ENCODE data around the gene NIF3L1. TPM values are rescaled to one million over a fixed set of nuclear protein-coding genes. Genes with fewer than 3 reads are reported as not detected.

NIF3L1 gene
- 27.4 and 36.3 TPM in 2 replicates for total RNA-seq (ENCODE audit: low replicate concordance)
- long read RNA-seq, transcript NIF3L1-201 (7 exons, 1,626 nt), result minor isoform, 18 of 114 reads
- long read RNA-seq, transcript NIF3L1-202 (7 exons, 1,680 nt), result major isoform, 28 of 114 reads
- long read RNA-seq, partial matches to known transcripts, result 20 of 114 reads
- long read RNA-seq, other reads (novel, unspliced or antisense), result 48 of 114 reads

GRCh38 chr2:200888704-200889625, at the start of gene NIF3L1, which contains the start of gene PPIL3:
TSS of gene NIF3L1 (plus strand) at chr2:200889371. CDS start at chr2:200891944, 2,573 bp downstream.
TSS of gene PPIL3 (minus strand) at chr2:200889077. CDS start at chr2:200887615, 1,462 bp downstream.
- TF ChIP-seq CTCF (conservative IDR thresholded peaks at IDR 0.05), result no peak
- H3K4me1 Mint-ChIP-seq (ENCODE audit: unreplicated experiment), result peaks cover 23% of the 10 kb centered on the region
- no peaks in the 10 kb centered on the region for H3K27me3 Mint-ChIP-seq
- H3K27ac Mint-ChIP-seq, result peak within 1 kb of the TSS; percentile 100
- no peaks in the 10 kb centered on the region for H3K9me3 Mint-ChIP-seq
- H3K36me3 Mint-ChIP-seq, result peaks cover 14% of the 10 kb centered on the region
- H3K4me3 Mint-ChIP-seq, result peak within 1 kb of the TSS; percentile 98
- DNase-seq (ENCODE audit: extremely low spot score, unreplicated experiment), result peak; percentile 96

GRCh38 chr2:200839513-200839912, 49.7 kb upstream of the NIF3L1 start:
- Mint-ChIP-seq H3K27ac (no peak overlapping the region), H3K9me3 (peaks cover 4% of the 10 kb centered on the region), H3K27me3 (no peaks in the 10 kb centered on the region), H3K36me3 (no peaks in the 10 kb centered on the region), H3K4me3 (no peak overlapping the region), H3K4me1 (ENCODE audit: unreplicated experiment) (no peaks in the 10 kb centered on the region)
- no peak for TF ChIP-seq CTCF (conservative IDR thresholded peaks at IDR 0.05)
- no peak for DNase-seq (ENCODE audit: extremely low spot score, unreplicated experiment)

GRCh38 chr2:200843993-200844948, 44.9 kb upstream of the NIF3L1 start:
- no peak overlapping the region for H3K27ac Mint-ChIP-seq
- no peaks in the 10 kb centered on the region for H3K4me1 Mint-ChIP-seq (ENCODE audit: unreplicated experiment)
- H3K9me3 Mint-ChIP-seq, result no peaks in the 10 kb centered on the region
- H3K36me3 Mint-ChIP-seq, result no peaks in the 10 kb centered on the region
- H3K27me3 Mint-ChIP-seq, result no peaks in the 10 kb centered on the region
- no peak for TF ChIP-seq CTCF (conservative IDR thresholded peaks at IDR 0.05)
- DNase-seq (ENCODE audit: extremely low spot score, unreplicated experiment), result no peak
- H3K4me3 Mint-ChIP-seq, result no peak overlapping the region

- H3K4me3 Mint-ChIP-seq, result no peak overlapping the region
- H3K27ac Mint-ChIP-seq, result no peak overlapping the region
- no peaks in the 10 kb centered on the region for H3K9me3 Mint-ChIP-seq
- no peak for TF ChIP-seq CTCF (conservative IDR thresholded peaks at IDR 0.05)
- H3K36me3 Mint-ChIP-seq, result no peaks in the 10 kb centered on the region
- no peaks in the 10 kb centered on the region for H3K27me3 Mint-ChIP-seq
- DNase-seq (ENCODE audit: extremely low spot score, unreplicated experiment), result no peak
- no peaks in the 10 kb centered on the region for H3K4me1 Mint-ChIP-seq (ENCODE audit: unreplicated experiment)
Measured at GRCh38 chr2:200845194-200845593, 44.0 kb upstream of the NIF3L1 start.

- Mint-ChIP-seq H3K36me3 (peaks cover 5% of the 10 kb centered on the region), H3K27me3 (no peaks in the 10 kb centered on the region), H3K9me3 (no peaks in the 10 kb centered on the region), H3K27ac (no peak overlapping the region), H3K4me3 (no peak overlapping the region), H3K4me1 (ENCODE audit: unreplicated experiment) (no peaks in the 10 kb centered on the region)
- DNase-seq (ENCODE audit: extremely low spot score, unreplicated experiment), result no peak
- TF ChIP-seq CTCF (conservative IDR thresholded peaks at IDR 0.05), result no peak
Measured at GRCh38 chr2:200845669-200846325, 43.4 kb upstream of the NIF3L1 start.
